ENCODE results near the gene OPCML. TPM values are rescaled to one million over a fixed set of nuclear protein-coding genes. Genes with fewer than 3 reads are reported as not detected.

Gene OPCML
- total and polyA plus RNA-seq, 7 experiments from 2014 or later = not detected

DNA sequence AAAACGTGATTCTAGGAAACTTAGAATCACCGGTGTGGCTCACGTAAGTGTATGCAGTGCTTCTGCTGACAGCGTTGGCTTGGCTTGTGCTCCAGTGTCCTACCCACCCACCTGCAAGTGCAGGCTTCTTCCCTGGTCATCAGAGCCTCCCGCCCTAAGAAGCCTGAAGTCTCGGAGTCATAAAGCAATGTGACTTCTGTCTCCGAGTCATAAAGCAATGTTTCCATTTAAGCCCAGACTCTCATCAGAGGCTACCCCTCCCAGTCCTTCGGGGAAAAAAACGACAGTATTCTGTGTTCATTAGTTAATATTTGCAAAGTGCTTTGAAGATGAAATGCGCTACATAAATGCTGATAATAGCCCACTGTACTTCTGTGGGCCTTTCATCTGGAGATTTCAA lies 293.8 kb downstream of the OPCML start:
- DNase-seq (no peak), ATAC-seq (no peak)
- H3K27me3 ChIP-seq (ENCODE audit: control insufficient read depth in 2 of 2, insufficient read depth in 2 of 2, low read length in 2 of 2) = no peaks in the 10 kb centered on the region
- H3K4me3 ChIP-seq (ENCODE audit: low read length) = no peak overlapping the region
- no peaks in the 10 kb centered on the region for H3K36me3 ChIP-seq (ENCODE audit: control insufficient read depth in 2 of 3, insufficient read depth in 3 of 3, low read length in 3 of 3)
- CTCF ChIA-PET = no interaction called here
- intact Hi-C loops (cut with micrococcal nuclease) = no loop called here
- no peak overlapping the region for H3K27ac Mint-ChIP-seq
- POLR2A ChIA-PET = no interaction called here
- no peak overlapping the region for H3K27ac ChIP-seq (ENCODE audit: low read depth, low read length)
- H3K27me3 Mint-ChIP-seq = peaks cover 0 to 20% (median 2%) of the 10 kb centered on the region in 5 donors
- no peaks in the 10 kb centered on the region for H3K4me1 Mint-ChIP-seq
- no peak overlapping the region for H3K4me3 Mint-ChIP-seq
- no peaks in the 10 kb centered on the region for H3K36me3 Mint-ChIP-seq
- H3K9me3 ChIP-seq (ENCODE audit: control insufficient read depth in 2 of 3, low read length in 3 of 3) = peaks cover 0 to 3% (median 0%) of the 10 kb centered on the region in 3 experiments
- peaks cover 0 to 12% (median 4%) of the 10 kb centered on the region in 11 donors for H3K9me3 Mint-ChIP-seq
- no peaks in the 10 kb centered on the region for H3K4me1 ChIP-seq (ENCODE audit: control insufficient read depth in 2 of 2, insufficient read depth in 2 of 2, low read length in 2 of 2)

DNA sequence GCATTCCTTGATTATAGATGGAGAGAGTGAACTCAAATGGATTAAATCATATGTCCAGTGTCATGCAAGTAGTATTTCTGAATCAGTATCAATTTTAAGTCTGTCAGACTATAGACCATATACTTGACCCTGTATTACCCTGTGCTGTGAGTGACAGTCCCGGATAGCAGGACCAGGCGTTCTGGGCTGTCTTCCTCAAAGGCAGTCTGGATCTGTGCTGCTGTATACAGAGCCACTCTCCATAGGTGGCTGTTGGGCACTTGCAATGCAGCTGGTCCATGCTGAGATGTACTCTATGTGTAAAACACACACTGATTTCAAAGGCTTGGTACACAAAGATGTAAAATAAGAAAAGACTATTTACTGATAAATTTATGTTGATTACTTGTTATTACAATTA lies 294.3 kb downstream of the OPCML start:
- H3K9me3 ChIP-seq (ENCODE audit: control insufficient read depth in 2 of 3, low read length in 3 of 3) = peaks cover 0 to 4% (median 0%) of the 10 kb centered on the region in 3 experiments
- CTCF ChIA-PET = no interaction called here
- Mint-ChIP-seq H3K36me3 (no peaks in the 10 kb centered on the region), H3K27ac (no peak overlapping the region), H3K4me3 (no peak overlapping the region), H3K27me3 (peaks cover 0 to 20% (median 2%) of the 10 kb centered on the region in 5 donors), H3K4me1 (no peaks in the 10 kb centered on the region), H3K9me3 (peaks cover 0 to 14% (median 5%) of the 10 kb centered on the region in 11 donors)
- intact Hi-C loops (cut with micrococcal nuclease) = no loop called here
- ATAC-seq (no peak), DNase-seq (no peak)
- no peak overlapping the region for H3K4me3 ChIP-seq (ENCODE audit: low read length)
- POLR2A ChIA-PET = no interaction called here
- H3K27ac ChIP-seq (ENCODE audit: low read depth, low read length) = no peak overlapping the region
- H3K27me3 ChIP-seq (ENCODE audit: control insufficient read depth in 2 of 2, insufficient read depth in 2 of 2, low read length in 2 of 2) = no peaks in the 10 kb centered on the region
- no peaks in the 10 kb centered on the region for H3K36me3 ChIP-seq (ENCODE audit: control insufficient read depth in 2 of 3, insufficient read depth in 3 of 3, low read length in 3 of 3)
- no peaks in the 10 kb centered on the region for H3K4me1 ChIP-seq (ENCODE audit: control insufficient read depth in 2 of 2, insufficient read depth in 2 of 2, low read length in 2 of 2)

DNA sequence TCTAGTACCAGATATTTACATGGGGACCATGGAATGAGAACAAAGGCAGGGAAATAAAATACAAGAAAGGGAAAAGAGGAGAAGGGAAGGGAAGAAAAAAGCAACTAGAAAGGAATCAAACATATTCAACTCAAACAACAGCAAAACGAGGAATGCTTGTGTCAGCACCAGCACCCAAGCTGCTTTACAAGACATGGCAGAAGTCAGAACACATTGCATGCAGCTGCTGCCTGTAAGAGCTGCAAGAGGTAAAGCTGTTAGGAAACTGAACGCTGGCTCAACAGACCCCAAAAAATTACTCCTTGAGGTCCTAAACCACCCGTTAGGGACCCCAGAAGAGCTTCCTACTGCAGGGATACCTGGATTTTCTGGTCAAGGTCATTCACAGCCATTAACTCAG lies 296.9 kb downstream of the OPCML start:
- CTCF ChIA-PET = no interaction called here
- Mint-ChIP-seq H3K4me3 (no peak overlapping the region), H3K36me3 (no peaks in the 10 kb centered on the region), H3K27ac (no peak overlapping the region), H3K9me3 (peaks cover 0 to 16% (median 4%) of the 10 kb centered on the region in 11 donors), H3K4me1 (no peaks in the 10 kb centered on the region), H3K27me3 (peaks cover 0 to 17% (median 3%) of the 10 kb centered on the region in 5 donors)
- Histone ChIP-seq H3K27ac (ENCODE audit: low read depth, low read length) (no peak overlapping the region), H3K27me3 (ENCODE audit: control insufficient read depth in 2 of 2, insufficient read depth in 2 of 2, low read length in 2 of 2) (no peaks in the 10 kb centered on the region), H3K4me3 (ENCODE audit: low read length) (no peak overlapping the region), H3K9me3 (ENCODE audit: control insufficient read depth in 2 of 3, low read length in 3 of 3) (peaks cover 0 to 4% (median 0%) of the 10 kb centered on the region in 3 experiments), H3K36me3 (ENCODE audit: control insufficient read depth in 2 of 3, insufficient read depth in 3 of 3, low read length in 3 of 3) (no peaks in the 10 kb centered on the region), H3K4me1 (ENCODE audit: control insufficient read depth in 2 of 2, insufficient read depth in 2 of 2, low read length in 2 of 2) (no peaks in the 10 kb centered on the region)
- DNase-seq = no peak
- ATAC-seq = no peak
- POLR2A ChIA-PET = no interaction called here
- intact Hi-C loops (cut with micrococcal nuclease) = no loop called here

DNA sequence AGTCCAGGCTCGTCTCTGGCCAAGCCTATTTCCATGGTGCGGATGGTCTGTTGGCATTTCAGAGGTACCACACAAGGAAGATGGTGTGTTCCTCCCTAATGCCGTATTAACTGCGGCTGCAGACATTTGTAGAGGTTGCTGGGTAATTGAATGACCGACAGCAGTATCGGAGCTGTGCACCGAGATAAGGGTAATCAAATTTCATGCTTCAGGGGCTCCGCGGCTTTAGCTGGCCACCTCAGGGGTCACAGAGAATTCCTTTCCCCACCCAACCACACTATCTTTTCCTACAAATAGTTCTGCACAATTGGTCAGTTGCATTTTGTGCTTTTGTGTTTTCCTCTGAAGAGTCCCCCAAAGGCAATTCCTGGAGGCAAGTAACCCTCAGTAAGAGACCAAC lies 297.4 kb downstream of the OPCML start:
- H3K27me3 Mint-ChIP-seq = peaks cover 0 to 15% (median 3%) of the 10 kb centered on the region in 5 donors
- peaks cover 0 to 16% (median 4%) of the 10 kb centered on the region in 11 donors for H3K9me3 Mint-ChIP-seq
- H3K27ac Mint-ChIP-seq = no peak overlapping the region
- H3K4me3 ChIP-seq (ENCODE audit: low read length) = no peak overlapping the region
- no peak overlapping the region for H3K27ac ChIP-seq (ENCODE audit: low read depth, low read length)
- ChIA-PET POLR2A (no interaction called here), CTCF (no interaction called here)
- H3K4me1 Mint-ChIP-seq = no peaks in the 10 kb centered on the region
- no peaks in the 10 kb centered on the region for H3K27me3 ChIP-seq (ENCODE audit: control insufficient read depth in 2 of 2, insufficient read depth in 2 of 2, low read length in 2 of 2)
- no peaks in the 10 kb centered on the region for H3K4me1 ChIP-seq (ENCODE audit: control insufficient read depth in 2 of 2, insufficient read depth in 2 of 2, low read length in 2 of 2)
- no peaks in the 10 kb centered on the region for H3K36me3 ChIP-seq (ENCODE audit: control insufficient read depth in 2 of 3, insufficient read depth in 3 of 3, low read length in 3 of 3)
- no peaks in the 10 kb centered on the region for H3K36me3 Mint-ChIP-seq
- H3K4me3 Mint-ChIP-seq = no peak overlapping the region
- intact Hi-C loops (cut with micrococcal nuclease) = no loop called here
- ATAC-seq = no peak
- no peak for DNase-seq
- H3K9me3 ChIP-seq (ENCODE audit: control insufficient read depth in 2 of 3, low read length in 3 of 3) = peaks cover 0 to 4% (median 0%) of the 10 kb centered on the region in 3 experiments

DNA sequence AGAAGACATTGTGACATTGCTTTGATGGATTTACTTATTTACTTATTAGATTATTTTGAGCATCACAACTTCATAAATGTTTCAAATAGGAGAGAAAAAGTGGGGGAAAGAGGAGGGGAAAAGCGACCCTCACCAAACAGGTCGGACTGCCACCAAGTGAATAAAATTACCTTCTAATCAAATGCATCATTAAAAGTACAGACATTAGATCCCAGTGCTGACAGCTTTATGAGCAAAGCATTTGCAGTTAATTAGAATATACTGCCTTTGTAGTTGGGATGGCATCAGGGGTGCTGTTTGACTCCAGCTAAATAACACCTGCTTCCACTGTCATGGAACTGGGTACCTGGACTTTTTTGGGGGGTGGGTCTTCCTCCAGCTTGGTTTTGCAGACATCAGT lies 299.6 kb downstream of the OPCML start:
- H3K4me1 ChIP-seq (ENCODE audit: control insufficient read depth in 2 of 2, insufficient read depth in 2 of 2, low read length in 2 of 2) = no peaks in the 10 kb centered on the region
- intact Hi-C loops (cut with micrococcal nuclease) = no loop called here
- no peak overlapping the region for H3K27ac Mint-ChIP-seq
- peaks cover 0 to 4% (median 0%) of the 10 kb centered on the region in 3 experiments for H3K9me3 ChIP-seq (ENCODE audit: control insufficient read depth in 2 of 3, low read length in 3 of 3)
- H3K4me1 Mint-ChIP-seq = no peaks in the 10 kb centered on the region
- H3K27me3 Mint-ChIP-seq = peaks cover 0 to 20% (median 4%) of the 10 kb centered on the region in 5 donors
- H3K36me3 ChIP-seq (ENCODE audit: control insufficient read depth in 2 of 3, insufficient read depth in 3 of 3, low read length in 3 of 3) = no peaks in the 10 kb centered on the region
- no peak overlapping the region for H3K4me3 Mint-ChIP-seq
- POLR2A ChIA-PET = no interaction called here
- H3K9me3 Mint-ChIP-seq = peaks cover 0 to 16% (median 4%) of the 10 kb centered on the region in 11 donors
- no peak overlapping the region for H3K4me3 ChIP-seq (ENCODE audit: low read length)
- H3K27ac ChIP-seq (ENCODE audit: low read depth, low read length) = no peak overlapping the region
- no peaks in the 10 kb centered on the region for H3K27me3 ChIP-seq (ENCODE audit: control insufficient read depth in 2 of 2, insufficient read depth in 2 of 2, low read length in 2 of 2)
- no peaks in the 10 kb centered on the region for H3K36me3 Mint-ChIP-seq
- no peak for ATAC-seq
- CTCF ChIA-PET = no interaction called here
- DNase-seq = no peak

DNA sequence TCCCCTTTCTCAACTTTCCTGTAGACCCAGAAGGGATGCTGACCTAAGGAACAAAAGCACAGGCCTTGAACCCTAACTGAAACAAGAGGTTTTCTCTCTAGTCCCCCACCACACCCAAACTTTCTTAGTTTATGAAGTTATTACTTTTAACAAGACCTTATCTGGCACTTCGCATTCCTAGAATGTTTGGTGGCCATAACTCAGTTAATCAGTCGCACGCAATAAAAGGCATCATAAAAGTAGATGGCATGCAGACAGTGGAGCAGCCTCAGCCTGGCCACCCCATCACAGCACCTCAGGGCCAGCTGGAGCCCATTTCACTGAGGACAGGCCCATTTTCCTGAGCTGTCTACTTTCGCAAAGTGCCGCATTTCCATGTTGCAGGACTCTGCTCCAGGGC lies 301.9 kb downstream of the OPCML start:
- no peak for DNase-seq
- peaks cover 0 to 35% (median 4%) of the 10 kb centered on the region in 5 donors for H3K27me3 Mint-ChIP-seq
- no peak overlapping the region for H3K27ac Mint-ChIP-seq
- H3K9me3 Mint-ChIP-seq = peaks cover 0 to 16% (median 4%) of the 10 kb centered on the region in 11 donors
- intact Hi-C loops (cut with micrococcal nuclease) = no loop called here
- no peak overlapping the region for H3K27ac ChIP-seq (ENCODE audit: low read depth, low read length)
- no peak overlapping the region for H3K4me3 Mint-ChIP-seq
- no peaks in the 10 kb centered on the region for H3K4me1 ChIP-seq (ENCODE audit: control insufficient read depth in 2 of 2, insufficient read depth in 2 of 2, low read length in 2 of 2)
- no peaks in the 10 kb centered on the region for H3K4me1 Mint-ChIP-seq
- peaks cover 0 to 4% (median 0%) of the 10 kb centered on the region in 3 experiments for H3K9me3 ChIP-seq (ENCODE audit: control insufficient read depth in 2 of 3, low read length in 3 of 3)
- no peaks in the 10 kb centered on the region for H3K36me3 ChIP-seq (ENCODE audit: control insufficient read depth in 2 of 3, insufficient read depth in 3 of 3, low read length in 3 of 3)
- no peaks in the 10 kb centered on the region for H3K36me3 Mint-ChIP-seq
- no peak overlapping the region for H3K4me3 ChIP-seq (ENCODE audit: low read length)
- ATAC-seq = no peak
- ChIA-PET POLR2A (no interaction called here), CTCF (no interaction called here)
- H3K27me3 ChIP-seq (ENCODE audit: control insufficient read depth in 2 of 2, insufficient read depth in 2 of 2, low read length in 2 of 2) = no peaks in the 10 kb centered on the region

DNA sequence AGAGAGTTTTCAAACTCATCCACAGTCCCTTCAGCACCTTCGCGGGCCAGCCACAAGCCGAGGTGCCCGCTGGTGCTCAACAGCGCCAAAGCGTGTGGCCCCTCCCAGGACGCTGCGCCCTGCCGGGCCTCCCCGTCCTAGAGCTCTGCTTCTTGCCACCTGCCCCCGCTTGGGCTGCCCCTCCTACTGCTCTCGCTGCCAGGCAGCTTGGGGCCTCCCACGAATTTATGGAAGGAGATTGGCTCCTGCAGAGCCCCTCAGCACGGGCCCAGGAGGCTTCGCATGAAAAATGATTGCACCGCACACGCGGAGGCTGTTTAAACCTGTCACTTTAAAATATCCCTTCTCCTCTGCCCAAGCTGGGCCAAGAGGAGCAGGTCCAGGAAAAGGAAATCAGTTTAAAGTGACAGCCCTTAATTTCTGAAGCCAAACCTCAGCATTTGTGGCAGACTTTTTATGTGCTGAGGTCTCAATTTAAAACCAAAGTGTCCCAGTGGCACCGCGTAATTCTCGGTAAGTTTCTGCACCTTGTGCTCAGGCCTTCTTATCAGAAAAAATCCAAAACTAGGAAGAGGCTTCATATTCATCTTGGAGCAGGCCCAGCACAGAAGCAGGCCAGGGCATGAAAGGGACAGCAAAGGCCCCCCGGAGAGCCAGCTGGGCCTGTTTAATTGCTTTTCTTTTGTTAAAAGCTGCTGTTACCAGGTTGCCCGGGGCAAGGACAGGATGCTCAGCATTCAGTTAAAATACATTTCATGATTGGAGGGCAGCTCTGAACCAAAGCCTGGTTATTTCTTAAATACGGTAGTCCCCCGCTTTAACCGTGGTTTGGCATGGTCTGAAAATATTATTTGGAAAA lies 303.6 kb downstream of the OPCML start:
- Mint-ChIP-seq H3K4me3 (no peak overlapping the region), H3K4me1 (no peaks in the 10 kb centered on the region), H3K36me3 (no peaks in the 10 kb centered on the region), H3K27me3 (peaks cover 0 to 31% (median 4%) of the 10 kb centered on the region in 5 donors), H3K27ac (no peak overlapping the region), H3K9me3 (peaks cover 0 to 14% (median 2%) of the 10 kb centered on the region in 11 donors)
- DNase-seq (no peak), ATAC-seq (no peak)
- POLR2A ChIA-PET = no interaction called here
- H3K9me3 ChIP-seq (ENCODE audit: control insufficient read depth in 2 of 3, low read length in 3 of 3) = peaks cover 0 to 3% (median 0%) of the 10 kb centered on the region in 3 experiments
- H3K4me1 ChIP-seq (ENCODE audit: control insufficient read depth in 2 of 2, insufficient read depth in 2 of 2, low read length in 2 of 2) = no peaks in the 10 kb centered on the region
- H3K27ac ChIP-seq (ENCODE audit: low read depth, low read length) = no peak overlapping the region
- intact Hi-C loops (cut with micrococcal nuclease) = no loop called here
- H3K36me3 ChIP-seq (ENCODE audit: control insufficient read depth in 2 of 3, insufficient read depth in 3 of 3, low read length in 3 of 3) = no peaks in the 10 kb centered on the region
- CTCF ChIA-PET = no interaction called here
- no peak overlapping the region for H3K4me3 ChIP-seq (ENCODE audit: low read length)
- no peaks in the 10 kb centered on the region for H3K27me3 ChIP-seq (ENCODE audit: control insufficient read depth in 2 of 2, insufficient read depth in 2 of 2, low read length in 2 of 2)

Measured in naive thymus-derived CD4-positive, alpha-beta T cell (primary cell).